Peyer's patch (tissue), 4 donors: ENCODE measurements around the gene MTMR3. TPM values are rescaled to one million over a fixed set of nuclear protein-coding genes. Genes with fewer than 3 reads are reported as not detected.
A peak's percentile ranks its signal among the peaks of the same experiment; 100 is the strongest.

Experiments
- DNase-seq, 3 donors: peaks; one replicate each; pipeline ENCODE4 v3.0.0-alpha.2; 2017 to 2019
- H3K27ac ChIP-seq, 4 donors: fragments of 200-600 bp; sonication (generic); one replicate each; pipeline ENCODE4 v1.5.1; 2016 to 2019
- H3K27me3 ChIP-seq, 2 donors: fragments of 200-600 bp; sonication (generic); one replicate each; pipeline ENCODE4 v1.5.1; 2019
- H3K36me3 ChIP-seq, 3 donors: fragments of 200-600 bp; sonication (generic); one replicate each; pipeline ENCODE4 v1.5.1; 2016 to 2019
- H3K4me1 ChIP-seq, 4 donors: fragments of 200-600 bp; sonication (generic); one replicate each; pipeline ENCODE4 v1.5.1; 2016 to 2019
- H3K4me3 ChIP-seq, 4 donors: fragments of 200-600 bp; sonication (generic); 1 replicate in 3 of 4; 2 replicates in 1 of 4; pipeline ENCODE4 v1.5.1; 2016 to 2019; ENCODE audit warnings: mild to moderate bottlenecking in 1 of 4
- H3K9me3 ChIP-seq, 4 donors: fragments of 200-600 bp; sonication (generic); one replicate each; pipeline ENCODE4 v1.5.1; 2016 to 2019; ENCODE audit warnings: mild to moderate bottlenecking in 1 of 4
- POLR2A ChIP-seq, 2 donors: fragments of 450-650 bp; IDR thresholded peaks; one replicate each; pipeline ENCODE4 v1.5.1; 2017; ENCODE audit warnings: antibody characterized with exemption in 2 of 2, mild to moderate bottlenecking in 2 of 2, moderate library complexity in 2 of 2
- total RNA-seq, 4 donors: library from RNA; depleted of rRNA; stranded (reverse); fragments of >200 nt; gene quantifications; one replicate each; pipeline ENCODE4 v1.1.0, GENCODE V29; 2016
- TF ChIP-seq, protein P1 (sequence below), 6 experiments: fragments of 450-650 bp in 4 of 6; fragments of 200-600 bp in 2 of 6; sonication (generic) in 1 of 6; IDR thresholded peaks; one replicate each; pipeline ENCODE4 v1.5.1; 2017 to 2019; ENCODE audit warnings: antibody characterized with exemption in 6 of 6, mild to moderate bottlenecking in 3 of 6, moderate library complexity in 1 of 6

Gene MTMR3
- total RNA-seq, 4 donors from 2014 or later, result 49.4 to 97.8 (median 84.0) TPM

DNA sequence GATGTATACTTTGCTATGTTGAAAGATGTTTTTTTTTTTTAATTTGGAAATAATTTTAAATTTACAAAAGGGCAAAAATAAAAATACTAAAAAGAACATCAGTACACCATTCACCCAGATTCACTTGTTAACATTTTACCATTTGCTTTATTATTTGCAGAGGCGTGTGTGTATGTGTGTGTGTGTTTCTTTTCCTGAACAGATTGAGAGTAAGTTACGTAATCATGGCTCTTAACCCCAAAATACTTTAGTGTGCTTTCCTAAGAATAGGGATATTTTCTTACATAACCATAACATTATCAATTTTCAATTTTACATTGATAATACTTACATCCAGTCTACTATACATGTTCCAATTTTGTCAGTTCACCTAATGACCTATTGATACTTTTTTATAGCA is 105.7 kb downstream of the MTMR3 start:
- Histone ChIP-seq H3K27ac (no peak overlapping the region), H3K4me3 (no peak overlapping the region), H3K4me1 (peaks cover 0 to 3% (median 0%) of the 10 kb centered on the region in 4 donors), H3K27me3 (no peaks in the 10 kb centered on the region), H3K36me3 (peaks cover 0 to 34% (median 0%) of the 10 kb centered on the region in 3 donors), H3K9me3 (no peaks in the 10 kb centered on the region)
- no peak for DNase-seq
- no peak for TF ChIP-seq POLR2A (IDR thresholded peaks at IDR 0.05)
- TF ChIP-seq, protein P1, sequence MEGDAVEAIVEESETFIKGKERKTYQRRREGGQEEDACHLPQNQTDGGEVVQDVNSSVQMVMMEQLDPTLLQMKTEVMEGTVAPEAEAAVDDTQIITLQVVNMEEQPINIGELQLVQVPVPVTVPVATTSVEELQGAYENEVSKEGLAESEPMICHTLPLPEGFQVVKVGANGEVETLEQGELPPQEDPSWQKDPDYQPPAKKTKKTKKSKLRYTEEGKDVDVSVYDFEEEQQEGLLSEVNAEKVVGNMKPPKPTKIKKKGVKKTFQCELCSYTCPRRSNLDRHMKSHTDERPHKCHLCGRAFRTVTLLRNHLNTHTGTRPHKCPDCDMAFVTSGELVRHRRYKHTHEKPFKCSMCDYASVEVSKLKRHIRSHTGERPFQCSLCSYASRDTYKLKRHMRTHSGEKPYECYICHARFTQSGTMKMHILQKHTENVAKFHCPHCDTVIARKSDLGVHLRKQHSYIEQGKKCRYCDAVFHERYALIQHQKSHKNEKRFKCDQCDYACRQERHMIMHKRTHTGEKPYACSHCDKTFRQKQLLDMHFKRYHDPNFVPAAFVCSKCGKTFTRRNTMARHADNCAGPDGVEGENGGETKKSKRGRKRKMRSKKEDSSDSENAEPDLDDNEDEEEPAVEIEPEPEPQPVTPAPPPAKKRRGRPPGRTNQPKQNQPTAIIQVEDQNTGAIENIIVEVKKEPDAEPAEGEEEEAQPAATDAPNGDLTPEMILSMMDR (IDR thresholded peaks at IDR 0.05), result no peak

DNA sequence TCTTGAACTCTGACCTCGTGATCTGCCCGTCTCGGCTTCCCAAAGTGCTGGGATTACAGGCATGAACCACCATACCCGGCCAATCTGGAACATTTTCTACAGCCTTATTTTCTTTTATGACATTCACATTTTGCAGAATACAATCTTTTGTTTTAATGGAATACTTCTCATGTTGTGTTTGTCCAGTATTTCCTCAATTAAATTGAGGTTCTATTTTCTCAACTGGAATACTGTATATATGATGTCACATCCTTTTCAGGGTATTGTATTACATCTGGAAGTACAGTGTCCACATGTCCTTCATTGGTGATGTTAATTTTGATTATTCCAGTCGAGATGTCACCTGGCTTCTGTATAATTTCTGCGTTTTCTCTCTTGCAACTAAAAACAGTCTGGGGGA is 106.5 kb downstream of the MTMR3 start:
- Histone ChIP-seq H3K36me3 (peaks cover 0 to 34% (median 0%) of the 10 kb centered on the region in 3 donors), H3K9me3 (no peaks in the 10 kb centered on the region), H3K4me1 (no peaks in the 10 kb centered on the region), H3K27me3 (no peaks in the 10 kb centered on the region), H3K4me3 (no peak overlapping the region), H3K27ac (no peak overlapping the region)
- DNase-seq, result no peak
- TF ChIP-seq, protein P1 (IDR thresholded peaks at IDR 0.05), result no peak
- no peak for TF ChIP-seq POLR2A (IDR thresholded peaks at IDR 0.05)

DNA sequence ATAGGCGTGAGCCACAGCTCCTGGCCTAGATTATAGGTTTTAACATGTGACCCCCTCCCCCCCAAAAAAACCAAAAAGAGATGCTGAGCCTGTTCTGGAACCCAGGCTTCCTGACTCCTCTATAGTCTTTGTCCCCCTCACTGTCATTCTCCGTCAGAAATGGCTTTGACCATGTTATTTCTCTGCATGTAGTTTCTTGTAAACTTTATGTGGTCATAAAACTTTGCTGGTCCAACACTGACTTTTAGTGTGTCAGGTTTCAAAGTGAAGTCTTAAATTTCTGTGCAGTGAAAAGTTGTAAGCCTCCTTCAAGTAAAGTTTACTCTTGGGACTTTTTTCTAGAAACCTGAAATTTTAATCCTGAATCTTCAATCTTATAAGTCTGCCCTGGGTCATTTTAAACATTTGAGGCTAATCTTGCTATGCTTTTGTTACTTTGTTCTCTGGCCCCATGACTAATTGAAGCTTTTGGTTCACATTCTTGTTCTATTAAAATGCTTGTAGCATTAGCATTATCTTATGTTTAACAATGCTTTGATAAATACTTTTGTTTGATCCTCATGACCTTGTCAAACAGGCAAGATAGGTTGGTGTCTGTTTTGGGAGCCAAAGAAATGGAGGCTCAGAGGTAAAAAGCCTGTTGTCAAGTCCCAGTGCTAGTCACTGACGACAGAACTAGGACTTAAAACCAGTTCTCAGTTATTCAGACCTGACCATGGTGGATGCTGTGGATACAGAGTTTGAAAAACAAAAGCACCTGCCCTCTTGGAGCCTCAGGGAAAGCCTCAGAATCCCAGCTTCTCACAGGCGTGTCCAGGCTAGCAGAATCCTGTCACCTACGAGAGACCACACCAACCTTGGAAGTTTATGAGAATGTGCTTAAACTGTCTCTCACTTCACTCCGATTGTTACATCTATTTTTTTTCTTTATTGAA is 109.6 kb downstream of the MTMR3 start:
- no peak for TF ChIP-seq POLR2A (IDR thresholded peaks at IDR 0.05)
- TF ChIP-seq, protein P1 (IDR thresholded peaks at IDR 0.05), result no peak
- no peaks in the 10 kb centered on the region for H3K4me1 ChIP-seq
- H3K27me3 ChIP-seq, result no peaks in the 10 kb centered on the region
- no peak overlapping the region for H3K4me3 ChIP-seq
- H3K27ac ChIP-seq, result no peak overlapping the region
- no peaks in the 10 kb centered on the region for H3K9me3 ChIP-seq
- H3K36me3 ChIP-seq, result peaks cover 0 to 22% (median 0%) of the 10 kb centered on the region in 3 donors
- DNase-seq, result no peak

DNA sequence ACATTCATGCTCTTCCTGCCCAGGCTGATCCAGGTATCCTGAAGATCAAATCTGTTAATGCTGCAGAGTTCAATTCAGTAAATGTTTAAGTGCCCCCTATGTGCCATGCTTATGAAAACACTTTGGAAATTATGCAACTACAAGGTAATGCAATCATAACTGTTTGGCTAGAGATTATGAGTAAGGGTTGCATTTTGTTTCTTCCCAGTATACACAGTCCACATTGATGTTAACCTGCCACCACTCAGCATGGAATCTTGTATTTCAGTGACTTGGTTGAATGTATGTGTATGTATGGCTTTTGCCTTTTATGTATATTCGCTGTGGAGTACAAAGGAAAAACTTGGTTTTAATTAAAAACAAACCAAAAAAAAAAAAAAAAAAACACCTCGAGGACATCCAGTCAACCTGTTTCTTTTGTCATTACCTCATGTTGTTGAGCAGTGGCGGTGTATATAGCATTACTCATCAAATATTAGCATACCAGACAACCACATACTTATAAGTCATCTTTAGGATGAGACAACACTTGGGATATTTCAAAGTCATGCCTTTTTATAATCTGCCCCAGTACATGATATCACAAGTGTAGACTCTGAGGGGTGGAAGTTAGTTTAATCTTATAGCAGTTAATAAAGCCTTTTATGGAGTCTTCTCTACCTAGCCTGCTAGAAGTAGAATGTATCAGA is 111.2 kb downstream of the MTMR3 start:
- Histone ChIP-seq H3K27me3 (no peaks in the 10 kb centered on the region), H3K4me1 (no peaks in the 10 kb centered on the region), H3K36me3 (peaks cover 0 to 31% (median 0%) of the 10 kb centered on the region in 3 donors), H3K27ac (peak overlapping the region in 2 of 4 donors; percentile 66 to 67), H3K4me3 (no peak overlapping the region), H3K9me3 (no peaks in the 10 kb centered on the region)
- no peak for DNase-seq
- TF ChIP-seq POLR2A (IDR thresholded peaks at IDR 0.05), result no peak
- TF ChIP-seq, protein P1 (IDR thresholded peaks at IDR 0.05), result peak in 2 of 6 experiments; percentile 6 to 10

DNA sequence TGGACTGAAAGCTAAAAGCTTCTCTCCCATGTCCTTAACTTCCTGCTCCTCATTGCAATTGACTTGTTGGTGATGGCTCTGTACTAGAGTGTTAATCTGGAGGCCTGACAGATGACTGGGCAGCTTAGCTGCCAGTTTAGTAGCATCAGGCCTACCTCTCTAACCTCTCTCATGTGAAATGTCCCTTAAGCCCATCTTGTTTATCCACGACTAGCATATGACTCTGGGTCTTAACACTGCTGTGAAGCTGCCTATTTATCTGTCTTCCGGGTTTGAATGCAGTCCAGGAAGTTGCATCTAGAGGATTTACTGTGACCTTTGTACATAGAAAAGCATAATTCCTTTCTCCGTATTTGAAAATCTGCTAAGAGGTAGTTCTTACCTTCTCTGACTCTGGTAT is 112.0 kb downstream of the MTMR3 start:
- Histone ChIP-seq H3K27me3 (no peaks in the 10 kb centered on the region), H3K4me3 (peak overlapping the region in 1 of 4 donors; percentile 10), H3K36me3 (peaks cover 0 to 38% (median 0%) of the 10 kb centered on the region in 3 donors), H3K27ac (peak overlapping the region in 3 of 4 donors; percentile 51 to 67 (median 66)), H3K4me1 (no peaks in the 10 kb centered on the region), H3K9me3 (no peaks in the 10 kb centered on the region)
- TF ChIP-seq POLR2A (IDR thresholded peaks at IDR 0.05), result no peak
- TF ChIP-seq, protein P1 (IDR thresholded peaks at IDR 0.05), result no peak
- no peak for DNase-seq
